GM19468 (cell line): ENCODE measurements around the gene LAMB4.

Source experiments
- ATAC-seq: cut with Tn5 transposase; IDR thresholded peaks from one replicate; pipeline ENCODE4 v1.9.1; 2021; ENCODE audit warnings: mild to moderate bottlenecking, moderate library complexity, moderate number of reproducible peaks; ENCODE audit not compliant: unreplicated experiment; ENCODE audit errors: extremely low read depth

The LAMB4 gene

DNA sequence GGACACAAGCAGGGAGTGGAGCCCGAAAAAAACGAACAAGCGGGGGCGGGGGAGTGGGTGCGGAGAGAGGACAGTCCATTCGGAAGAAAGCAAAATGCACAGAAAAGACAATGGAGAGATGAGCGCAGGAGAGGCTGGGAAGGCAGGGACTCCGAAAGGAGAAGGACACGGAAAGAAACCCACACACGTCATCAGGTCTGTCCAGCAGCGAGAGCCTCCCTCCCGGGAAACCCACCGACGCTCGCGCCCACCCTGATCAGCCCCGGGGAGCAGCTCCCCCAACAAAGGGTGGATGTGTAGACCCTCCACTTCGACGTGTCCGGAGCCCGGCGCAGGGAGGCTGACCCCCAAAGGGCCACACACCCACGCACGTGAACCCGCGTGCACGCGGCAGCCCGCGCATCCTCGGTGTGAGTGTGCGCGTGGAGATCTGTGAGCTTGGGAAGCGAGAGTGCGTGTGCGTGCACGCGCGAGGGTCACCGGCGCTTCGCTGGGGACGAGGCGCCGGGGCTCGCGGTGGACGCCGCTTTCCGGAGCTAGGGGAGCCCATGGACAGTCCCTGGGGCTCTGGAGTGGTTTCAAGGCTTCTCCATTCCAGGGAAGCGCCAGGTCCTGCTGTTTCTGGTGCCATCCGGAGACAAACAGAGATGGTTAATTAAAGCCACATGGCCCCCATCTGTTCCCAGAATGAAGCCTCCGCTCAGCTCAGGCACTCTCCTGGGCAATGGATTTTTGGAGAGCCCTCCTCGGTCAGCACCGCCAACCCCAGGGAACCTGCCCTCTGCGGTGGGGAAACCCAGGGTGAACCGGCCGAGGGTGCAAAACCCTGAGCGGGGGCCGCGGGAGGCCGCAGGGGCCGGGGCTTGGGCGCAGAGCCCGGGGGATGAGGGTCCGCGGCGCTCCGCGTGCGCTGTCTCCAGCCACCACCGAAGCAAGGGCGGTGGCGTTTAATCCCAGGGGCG is 128.1 kb downstream of the LAMB4 start:
- ATAC-seq: no peak

DNA sequence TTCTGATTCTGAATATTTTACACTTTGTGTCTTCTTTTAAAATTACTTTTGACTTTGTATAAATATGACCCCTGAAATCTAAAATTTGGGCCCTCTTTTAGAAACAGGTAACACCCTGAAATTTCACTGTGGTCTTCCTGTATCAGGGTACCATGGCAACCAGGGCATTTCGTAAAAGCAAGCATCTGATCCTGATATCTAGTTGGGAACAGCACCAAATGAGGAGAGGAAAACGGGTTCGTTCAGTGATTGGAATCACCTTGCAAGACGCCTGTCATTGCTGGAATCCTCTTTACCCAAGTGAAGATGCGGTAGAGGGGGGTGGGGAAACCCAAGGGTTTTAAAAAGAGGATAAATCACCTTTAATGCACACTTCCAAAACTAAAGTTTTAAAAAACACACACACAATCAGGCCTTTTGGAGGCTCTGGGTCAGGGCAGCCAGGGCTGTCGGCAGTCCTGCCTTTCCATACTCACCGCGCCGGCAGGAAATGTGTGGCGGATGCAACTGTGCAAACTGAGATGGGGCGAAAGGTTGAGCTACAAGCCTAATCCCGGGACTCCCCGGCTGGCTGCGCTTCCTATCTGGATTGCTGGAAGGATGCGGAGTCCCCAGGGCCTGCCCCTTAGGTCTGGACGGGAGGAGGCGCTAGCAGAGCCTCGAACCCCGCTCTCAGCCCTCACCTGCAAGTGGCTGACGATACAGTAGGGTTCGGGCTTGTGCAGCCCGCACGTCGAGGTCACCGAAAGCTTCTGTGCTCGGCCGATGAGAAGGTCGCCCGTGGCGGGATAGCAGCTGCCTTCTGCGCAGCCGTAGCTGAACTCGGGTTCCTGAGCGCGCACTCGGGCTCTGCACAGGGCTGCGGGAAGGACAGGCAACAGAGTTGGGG is 129.0 kb downstream of the LAMB4 start:
- ATAC-seq: no peak

DNA sequence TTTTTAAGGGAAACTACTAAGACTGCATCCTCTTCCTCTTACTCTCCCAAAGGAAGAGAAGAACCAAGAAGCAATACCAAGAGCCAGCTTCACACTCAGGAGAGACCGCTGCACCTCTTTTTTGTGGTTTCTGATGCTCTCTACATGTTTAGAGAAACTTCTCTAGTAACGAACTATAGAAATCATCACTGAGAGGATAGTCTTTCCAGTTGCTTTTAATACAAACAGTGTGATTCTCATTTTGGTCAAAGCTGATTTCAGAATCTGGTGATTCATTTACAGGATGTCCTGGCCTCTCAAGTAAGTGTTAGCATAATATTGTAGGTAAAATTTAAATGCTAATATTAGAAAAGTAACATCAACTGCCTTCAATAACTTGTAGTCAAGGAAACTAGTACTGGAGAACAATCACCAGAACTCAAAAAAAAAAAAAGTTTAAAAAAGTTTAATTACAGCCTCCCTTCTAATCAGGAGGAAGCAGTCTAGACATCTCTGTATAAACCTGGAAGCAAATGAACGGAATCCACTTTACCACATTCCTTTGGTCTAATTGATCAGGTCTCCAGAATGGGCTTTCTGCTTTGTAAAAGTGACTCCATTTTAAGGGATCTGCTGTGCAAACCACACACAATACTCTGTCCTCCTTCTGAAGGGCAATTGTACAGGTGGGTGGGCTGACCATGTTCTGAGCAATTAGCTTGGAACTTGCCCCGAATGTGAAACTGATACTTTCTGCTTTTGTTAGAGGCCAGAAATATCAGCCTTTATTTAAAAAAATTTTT is 130.2 kb downstream of the LAMB4 start:
- ATAC-seq: no peak

DNA sequence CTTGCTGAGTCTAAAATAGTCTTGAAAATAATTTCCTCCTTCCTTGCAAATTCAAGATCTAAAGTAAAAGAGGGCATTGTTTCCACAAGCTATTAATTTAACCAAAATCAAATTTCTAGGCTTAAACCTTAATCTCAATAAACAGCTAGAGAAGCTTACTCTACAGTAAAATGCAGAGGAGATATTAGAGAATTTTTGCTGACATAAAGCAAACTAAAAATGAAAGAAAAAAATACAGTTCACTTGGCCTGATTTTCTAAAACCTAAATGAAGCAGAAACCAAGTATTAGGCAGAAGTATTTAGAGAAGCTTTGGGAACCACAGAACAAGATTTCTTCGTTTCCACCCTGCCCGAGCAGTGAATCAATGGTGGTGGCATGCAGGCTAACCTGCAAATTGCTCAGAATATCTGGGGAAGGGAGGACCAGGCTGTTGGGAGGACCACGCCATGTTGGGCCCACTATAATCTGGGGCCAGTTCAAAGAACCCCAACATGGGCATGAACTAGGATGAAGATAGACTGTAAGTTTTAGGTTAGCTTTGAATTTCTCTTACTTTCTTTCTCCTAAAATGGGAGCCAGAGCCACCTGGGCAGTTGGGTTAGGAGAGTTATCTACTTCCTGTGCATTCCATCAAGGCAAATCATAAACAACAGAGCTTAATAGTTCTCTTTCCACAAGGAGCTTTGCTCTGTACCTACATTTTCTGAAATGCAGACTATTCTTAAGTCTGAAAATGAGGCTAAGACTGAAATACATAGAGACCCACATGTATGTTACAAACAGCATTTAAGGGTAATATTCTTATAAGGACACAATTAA is 131.3 kb downstream of the LAMB4 start:
- ATAC-seq: no peak

DNA sequence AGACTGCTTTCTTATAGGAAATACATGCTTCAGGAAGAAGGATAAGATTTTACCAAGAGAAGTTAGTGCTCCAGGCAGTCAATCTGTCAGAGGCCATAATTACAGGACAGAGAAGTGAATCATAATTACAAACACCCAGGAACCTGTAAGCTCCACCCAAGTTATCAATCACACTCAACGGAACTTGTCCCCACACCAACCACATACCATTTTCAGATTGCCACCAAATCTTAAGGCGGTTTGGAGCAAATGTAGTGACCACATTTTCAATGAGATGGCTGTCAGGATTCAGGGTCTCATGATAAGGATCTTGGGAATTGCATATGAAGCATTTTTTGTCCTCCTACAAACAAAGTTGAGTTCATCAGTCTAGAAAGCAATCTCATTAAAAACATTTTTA is 132.0 kb downstream of the LAMB4 start:
- no peak for ATAC-seq

DNA sequence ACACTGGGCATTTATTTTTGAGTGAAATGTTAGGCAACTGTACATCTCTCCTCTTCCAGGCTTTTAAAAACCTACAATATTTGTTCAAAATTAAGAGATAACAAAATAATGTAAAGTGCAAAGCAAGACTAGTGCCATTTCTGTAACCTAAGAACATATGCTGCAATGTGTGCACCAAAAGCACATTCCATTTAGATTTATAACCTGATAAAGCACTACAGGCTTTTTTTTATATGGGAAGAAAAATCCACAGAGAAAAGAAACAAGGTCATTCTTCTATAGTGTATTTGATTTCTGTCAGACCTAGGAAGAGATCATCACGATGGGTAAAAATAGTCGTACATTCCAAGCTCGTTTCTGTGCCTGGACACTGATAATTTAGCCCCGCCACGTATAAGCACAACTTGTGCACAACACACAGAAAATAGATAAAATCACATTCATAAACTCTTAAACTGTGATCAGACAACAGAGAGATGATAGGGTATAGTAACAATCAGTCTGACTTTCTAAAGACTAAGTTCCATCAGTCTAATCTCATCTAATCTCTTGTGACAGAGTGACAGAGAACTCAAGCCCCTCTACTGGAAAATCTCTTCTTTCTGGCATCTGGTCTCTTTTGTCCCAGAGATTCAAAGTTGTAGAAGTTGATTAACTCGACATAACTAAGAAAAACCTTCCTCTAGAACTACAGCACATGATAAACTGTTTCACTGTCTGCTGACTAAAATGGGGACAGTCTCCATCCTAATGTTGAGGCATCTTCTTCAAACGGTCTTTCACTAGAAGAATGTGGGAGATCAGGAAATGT is 133.9 kb downstream of the LAMB4 start:
- ATAC-seq: no peak

DNA sequence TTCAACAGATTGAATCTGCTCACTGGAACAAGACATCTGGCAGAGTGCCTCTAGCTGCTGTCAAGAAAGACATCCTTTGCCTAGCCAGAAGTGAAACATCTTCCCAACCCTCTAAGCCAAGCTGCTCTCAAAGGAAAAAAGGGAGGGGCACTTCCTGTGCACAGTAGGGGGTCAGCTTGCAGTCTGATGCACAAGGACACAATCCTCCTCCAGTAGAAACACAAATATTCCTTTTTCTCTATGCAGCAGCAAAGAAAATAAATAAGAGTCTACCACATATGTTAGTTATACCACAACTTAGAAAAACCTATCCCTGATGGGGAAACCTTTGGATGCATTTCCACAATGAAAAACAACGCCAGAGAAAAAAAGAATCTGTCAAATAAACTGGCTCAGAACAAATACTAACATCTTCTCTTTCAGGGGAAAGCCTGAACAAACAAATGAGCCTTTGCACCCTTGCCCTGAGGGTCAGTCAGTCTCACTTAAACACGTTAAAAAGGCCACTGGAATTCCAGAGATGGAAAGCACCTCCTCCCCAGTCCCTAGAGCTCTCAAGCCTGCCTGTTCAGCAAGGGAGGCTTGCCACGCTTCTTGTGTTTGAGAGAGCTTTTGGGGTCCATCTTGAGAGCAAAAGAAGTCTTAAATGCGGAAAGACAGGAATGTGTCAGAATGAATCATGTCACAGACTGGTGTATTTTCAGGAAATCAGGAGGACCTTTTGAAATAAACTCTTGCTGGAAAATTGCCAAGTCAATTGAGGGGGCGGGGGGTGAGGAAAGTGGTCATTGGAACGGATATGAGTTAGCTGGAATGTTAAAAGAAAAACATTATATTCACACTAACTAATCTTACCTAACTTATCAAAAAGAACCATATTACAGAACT is 134.7 kb downstream of the LAMB4 start:
- no peak for ATAC-seq

DNA sequence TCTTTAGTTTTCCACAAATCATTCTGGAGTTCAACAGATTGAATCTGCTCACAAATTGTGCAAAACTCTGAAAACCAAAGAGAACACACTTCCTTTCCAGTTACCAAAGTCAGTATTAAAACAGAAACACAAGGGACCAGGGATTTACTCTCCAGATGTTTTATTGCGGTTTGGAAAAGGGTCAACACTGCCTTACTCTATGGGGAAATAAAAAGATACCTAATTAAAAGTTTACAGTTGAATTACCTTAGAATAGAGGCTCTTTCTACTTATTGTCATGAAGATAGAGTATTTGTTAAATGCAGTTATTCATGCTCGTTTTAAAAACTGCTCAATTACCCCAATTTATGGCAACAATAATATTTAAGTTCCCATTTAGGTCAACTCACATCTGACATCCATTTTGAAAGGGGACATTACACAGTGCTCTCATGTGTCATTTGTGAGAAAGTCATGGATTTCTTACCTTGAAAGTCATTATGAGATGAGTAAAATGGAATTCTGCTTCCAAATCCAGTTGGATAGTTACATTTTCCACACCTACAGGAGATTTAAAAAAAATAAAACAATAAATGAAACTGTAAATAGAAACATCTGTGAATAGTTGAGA is 135.6 kb downstream of the LAMB4 start:
- no peak for ATAC-seq

DNA sequence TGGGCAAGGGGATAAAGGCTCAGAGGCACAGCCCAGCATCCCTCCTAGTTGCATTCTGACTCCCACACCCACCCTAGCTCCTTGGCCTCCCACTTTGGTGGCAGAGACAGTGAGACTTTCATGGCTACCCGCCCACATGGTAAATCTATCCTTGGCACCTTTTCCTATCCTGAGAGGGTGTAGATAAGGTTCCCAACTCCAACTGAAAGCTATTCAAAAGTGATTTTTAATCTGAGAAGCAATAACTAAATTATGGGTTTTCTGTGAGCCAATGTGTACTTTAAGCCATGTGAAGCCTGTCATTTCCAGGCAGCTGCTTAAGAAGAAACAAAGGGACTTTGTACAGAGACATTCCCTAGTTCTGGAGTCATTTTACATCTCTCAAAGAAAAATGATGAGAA is 136.3 kb downstream of the LAMB4 start:
- no peak for ATAC-seq

DNA sequence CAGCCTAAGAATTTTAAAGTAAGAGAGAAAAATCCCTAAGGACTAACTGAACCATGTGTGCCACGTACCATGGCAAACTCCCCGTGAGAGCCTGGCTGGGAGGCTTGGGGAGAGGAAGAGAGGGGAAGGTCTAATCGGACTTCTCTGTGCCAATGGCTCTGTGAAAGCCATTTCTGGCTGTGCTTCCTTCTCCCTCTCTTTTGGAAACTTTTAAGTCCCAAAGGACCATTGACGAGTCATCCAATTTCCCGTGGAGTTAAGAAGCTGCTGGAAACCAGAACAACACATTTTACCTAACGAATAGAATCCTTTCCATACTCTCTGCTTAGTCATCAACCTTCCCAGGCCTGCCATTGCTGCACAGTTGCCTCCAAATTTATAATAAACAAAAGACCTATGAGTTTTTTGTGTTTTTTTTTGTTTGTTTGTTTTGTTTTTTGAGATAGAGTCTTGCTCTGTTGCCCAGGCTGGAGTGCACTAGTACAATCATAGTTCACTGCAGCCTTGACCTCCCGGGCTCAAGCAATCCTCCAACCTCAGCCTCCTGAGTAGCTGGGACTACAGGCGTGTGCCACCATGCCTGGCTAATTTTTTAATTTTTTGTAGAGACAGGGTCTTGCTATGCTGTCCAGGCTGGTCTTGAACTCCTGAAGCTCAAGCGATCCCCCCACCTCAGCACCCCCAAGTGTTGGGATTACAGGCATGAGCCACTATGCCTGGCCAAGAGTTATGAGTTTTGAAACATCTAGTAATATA is 140.4 kb downstream of the LAMB4 start:
- no peak for ATAC-seq

DNA sequence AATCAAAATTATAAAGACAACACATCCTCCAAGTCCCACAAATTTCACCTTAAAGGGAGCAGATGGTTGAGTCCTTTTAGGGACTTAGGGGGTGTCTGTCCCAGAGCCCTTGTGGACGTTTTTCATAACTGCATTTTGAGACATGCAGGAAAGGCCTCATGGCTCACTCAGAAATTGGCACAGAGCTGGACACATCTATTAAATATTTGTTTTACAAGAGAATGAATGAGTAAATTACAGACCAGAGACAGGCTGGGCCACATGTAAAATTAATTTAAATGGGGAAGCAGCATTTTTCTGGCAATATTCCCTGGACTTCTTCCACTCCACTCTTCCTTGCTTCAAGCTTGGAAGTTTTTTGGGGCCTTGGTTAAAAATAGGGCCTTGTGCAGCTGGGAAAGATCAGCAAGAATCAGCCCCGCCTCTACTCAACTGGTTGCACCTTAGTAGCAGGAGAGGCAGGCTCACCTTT is 147.2 kb downstream of the LAMB4 start:
- ATAC-seq: no peak

DNA sequence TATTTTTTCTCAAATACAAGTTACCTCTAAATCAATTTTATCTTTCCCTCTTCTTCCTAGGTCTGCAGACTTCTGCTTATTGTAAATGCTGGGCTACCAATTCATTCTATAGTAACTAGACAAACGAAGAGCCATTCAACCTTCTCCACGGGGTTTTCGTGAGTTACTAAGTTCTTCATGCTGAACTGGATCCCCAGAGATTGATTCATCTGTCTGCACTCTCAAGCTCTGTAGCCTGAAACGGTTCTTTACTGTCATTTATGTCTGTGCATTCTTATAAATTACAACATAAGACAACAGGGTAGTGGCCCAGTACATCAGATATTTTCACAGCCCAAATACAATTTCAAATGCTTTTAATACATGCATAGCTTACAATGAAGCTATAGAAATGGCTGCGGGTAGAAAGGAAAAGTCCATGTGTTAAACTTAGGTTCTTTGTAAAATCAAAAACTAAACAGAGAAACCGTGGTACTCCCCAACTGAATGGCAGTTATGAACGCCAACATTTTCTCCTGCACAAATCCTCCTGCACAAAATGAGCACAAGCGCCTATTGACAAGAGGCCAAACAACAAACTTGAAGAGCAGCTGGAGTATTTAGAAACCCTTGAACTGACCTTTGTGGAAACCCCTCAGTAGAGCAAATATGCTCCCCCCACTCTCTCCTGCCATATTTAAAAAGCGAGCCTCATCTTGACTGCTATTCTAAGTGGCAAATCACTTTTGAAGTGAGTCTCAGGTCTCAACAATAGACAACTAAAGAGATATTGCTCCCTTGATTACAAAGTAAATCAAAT is 147.9 kb downstream of the LAMB4 start:
- no peak for ATAC-seq

DNA sequence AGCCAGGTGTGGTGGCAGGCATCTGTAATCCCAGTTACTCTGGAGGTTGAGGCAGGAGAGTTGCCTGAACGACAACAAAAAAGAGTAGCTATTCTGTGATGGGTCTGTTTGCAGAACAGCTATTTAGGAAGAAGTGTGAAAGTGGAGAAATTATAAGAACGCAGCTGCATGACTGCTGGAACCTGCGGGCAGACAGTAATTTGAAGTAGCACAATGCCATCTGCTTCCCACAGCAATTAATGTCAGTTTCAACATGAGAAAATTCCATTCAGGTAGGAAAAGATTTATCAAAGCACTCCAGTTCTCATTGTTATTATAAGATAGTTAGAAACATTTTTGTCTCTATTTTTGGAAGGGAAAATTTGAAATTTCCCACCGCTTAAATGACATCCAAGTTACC is 148.7 kb downstream of the LAMB4 start:
- ATAC-seq: no peak

DNA sequence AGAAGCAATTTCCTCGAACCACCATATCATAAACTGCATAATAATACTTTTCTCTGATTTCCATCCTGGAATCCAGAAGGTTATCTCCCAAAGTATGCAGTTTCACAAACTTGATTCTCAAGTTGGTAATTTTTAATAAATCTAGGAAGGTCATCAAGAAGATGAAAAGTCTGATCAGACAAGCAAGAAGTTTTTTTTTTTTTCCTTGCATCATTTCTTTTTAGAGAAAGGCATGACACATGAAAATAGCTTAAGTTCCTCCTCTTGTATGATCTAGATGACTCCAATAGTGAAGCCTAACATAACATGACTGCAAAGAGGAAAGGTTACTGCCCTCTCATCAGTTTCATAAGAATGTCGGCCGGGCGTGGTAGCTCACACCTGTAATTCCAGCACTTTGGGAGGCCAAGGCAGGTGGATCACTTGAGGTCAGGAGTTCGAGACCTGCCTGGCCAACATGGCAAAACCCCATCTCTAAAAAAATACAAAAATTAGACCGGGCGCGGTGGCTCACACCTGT is 149.4 kb downstream of the LAMB4 start:
- no peak for ATAC-seq

DNA sequence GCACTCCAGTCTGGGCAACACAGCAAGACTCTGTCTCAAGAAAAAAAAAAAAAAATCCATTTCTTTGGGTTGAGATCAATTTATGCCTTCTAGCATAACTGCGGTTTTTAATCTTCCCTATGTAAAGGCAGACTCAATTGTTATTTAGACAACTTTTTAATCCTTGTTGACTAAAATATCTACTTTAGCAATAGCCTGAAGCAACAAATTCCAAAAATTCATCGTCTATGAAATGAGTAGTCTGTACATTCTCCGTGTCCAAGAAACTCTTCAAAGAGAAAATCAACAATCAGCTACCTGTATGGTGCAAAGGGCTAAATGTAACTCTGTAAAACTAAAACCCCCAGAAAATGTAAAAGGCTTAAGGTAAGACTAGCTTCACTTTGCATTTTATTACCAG is 150.0 kb downstream of the LAMB4 start:
- ATAC-seq: no peak
